ENCODE measurements around the gene IL18R1.

DNA sequence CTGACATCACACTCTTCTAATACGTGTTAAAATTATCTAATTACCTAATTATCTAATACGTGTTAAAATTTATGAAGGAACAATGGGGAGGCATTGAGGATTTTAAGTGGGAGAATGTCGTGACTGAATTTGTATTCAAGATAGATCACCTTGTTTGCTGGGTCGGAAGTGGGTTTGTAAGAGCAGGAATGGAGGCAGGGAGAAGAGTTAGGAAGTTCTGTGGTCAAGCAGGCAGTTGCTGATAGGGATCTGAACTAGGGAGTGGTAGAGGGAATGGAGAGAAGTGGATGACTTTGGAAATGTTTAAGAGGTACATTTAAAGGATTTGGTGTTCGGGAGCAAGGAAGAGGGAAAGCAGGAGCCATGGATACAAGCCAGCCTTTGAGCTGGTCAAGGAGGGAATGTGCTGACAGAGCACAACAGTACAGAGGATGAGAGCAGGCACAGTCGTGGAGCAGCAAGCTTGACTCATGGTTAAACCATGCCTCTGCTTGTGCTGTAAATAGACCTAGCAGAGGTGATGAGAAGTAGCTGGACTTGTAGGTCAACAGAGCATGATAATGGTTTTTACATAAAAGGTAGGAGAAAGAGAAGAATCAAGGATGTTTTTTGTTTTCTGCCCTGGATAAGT lies 83.6 kb downstream of the IL18R1 start:
- no peak for TF ChIP-seq EP300 (IDR thresholded peaks at IDR 0.05)
- TF ChIP-seq POLR2A (IDR thresholded peaks at IDR 0.05): no peak
- no peak for TF ChIP-seq CTCF (IDR thresholded peaks at IDR 0.05)
- TF ChIP-seq POLR2AphosphoS5 (IDR thresholded peaks at IDR 0.05): no peak

Measured in sigmoid colon (tissue), 4 donors.